ENCODE measurements around the gene ACOT4. TPM values are rescaled to one million over a fixed set of nuclear protein-coding genes. Genes with fewer than 3 reads are reported as not detected.

The ACOT4 gene
- total and polyA plus RNA-seq, 2 of the 8 experiments (the other 6 are each of a cell fraction or from before 2014, with no cell fraction given), result 0.80 to 1.1 TPM

DNA sequence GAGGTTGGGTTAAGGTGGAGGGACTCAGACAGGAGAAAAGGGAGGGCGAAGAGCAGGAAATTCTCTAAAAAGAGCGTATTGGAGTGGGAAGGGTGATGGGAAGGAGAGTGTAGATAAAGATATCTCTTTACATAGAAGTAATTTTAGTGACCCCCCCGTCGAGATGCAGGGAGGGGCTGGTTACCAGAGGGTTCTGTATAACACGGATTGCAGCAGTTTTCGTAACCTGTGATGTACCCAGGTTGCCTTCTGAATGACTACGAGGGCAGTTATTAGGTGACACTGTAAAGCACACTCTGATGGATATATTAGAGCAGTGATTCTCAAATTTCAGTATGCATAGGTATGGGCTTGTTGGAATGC lies 53.6 kb downstream of the ACOT4 start (continued):
- TF ChIP-seq SIX5 (IDR thresholded peaks at IDR 0.05; ENCODE audit: low read depth, low read length) (no peak), CHD1 (IDR thresholded peaks at IDR 0.05; ENCODE audit: low read depth, low read length) (no peak), SP2 (IDR thresholded peaks at IDR 0.05; ENCODE audit: low read length) (no peak), CBX8 (IDR thresholded peaks at IDR 0.05; ENCODE audit: borderline replicate concordance, low read depth, low read length) (no peak), CTCF (IDR thresholded peaks at IDR 0.05; ENCODE audit: control extremely low read depth in 1 of 3, insufficient read depth in 1 of 3, low read depth in 1 of 3, low read length in 3 of 3) (no peak), MAFK (IDR thresholded peaks at IDR 0.05; ENCODE audit: low read depth, low read length) (no peak)
- TF ChIP-seq, protein P1, sequence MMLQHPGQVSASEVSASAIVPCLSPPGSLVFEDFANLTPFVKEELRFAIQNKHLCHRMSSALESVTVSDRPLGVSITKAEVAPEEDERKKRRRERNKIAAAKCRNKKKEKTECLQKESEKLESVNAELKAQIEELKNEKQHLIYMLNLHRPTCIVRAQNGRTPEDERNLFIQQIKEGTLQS (IDR thresholded peaks at IDR 0.05; ENCODE audit: insufficient read depth, low read depth, low read length), result no peak

Other genes with a start within 250 kb of the ACOT4 start
- gene NUMB, start 133.3 kb upstream of the ACOT4 start, total RNA-seq (2021; fragmentation: NEBNext Ultra II Directional; extraction: Animal tissue kit (Norgen Biotek cat#: 25700)), result 44.3 and 54.3 TPM in 2 replicates
- gene NUMB, start 133.3 kb upstream of the ACOT4 start, polyA plus RNA-seq (2011; rRNA removed), result 78.1 and 88.3 TPM in 2 replicates
- gene RIOX1, start 100.9 kb upstream of the ACOT4 start, total RNA-seq (2021; fragmentation: NEBNext Ultra II Directional; extraction: Animal tissue kit (Norgen Biotek cat#: 25700)), result 31.6 and 34.4 TPM in 2 replicates
- 27.2 and 36.3 TPM in 2 replicates for gene RIOX1, start 100.9 kb upstream of the ACOT4 start, polyA plus RNA-seq (2011; rRNA removed)
- 1.5 and 1.9 TPM in 2 replicates for gene ACOT1, start 54.7 kb upstream of the ACOT4 start, total RNA-seq (2021; fragmentation: NEBNext Ultra II Directional; extraction: Animal tissue kit (Norgen Biotek cat#: 25700))
- gene ACOT1, start 54.7 kb upstream of the ACOT4 start, polyA plus RNA-seq (2011; rRNA removed), result 4.0 and 4.3 TPM in 2 replicates
- 1.2 TPM in 2 replicates for gene HEATR4, start 32.9 kb upstream of the ACOT4 start, total RNA-seq (2021; fragmentation: NEBNext Ultra II Directional; extraction: Animal tissue kit (Norgen Biotek cat#: 25700))
- gene HEATR4, start 32.9 kb upstream of the ACOT4 start, polyA plus RNA-seq (2011; rRNA removed), result 0.21 and 0.41 TPM in 2 replicates
- 5.8 and 7.2 TPM in 2 replicates for gene ACOT2, start 22.7 kb upstream of the ACOT4 start, total RNA-seq (2021; fragmentation: NEBNext Ultra II Directional; extraction: Animal tissue kit (Norgen Biotek cat#: 25700))
- gene ACOT2, start 22.7 kb upstream of the ACOT4 start, polyA plus RNA-seq (2011; rRNA removed), result 5.2 and 5.9 TPM in 2 replicates
- gene ACOT6, start 20.6 kb downstream of the ACOT4 start, total RNA-seq (2021; fragmentation: NEBNext Ultra II Directional; extraction: Animal tissue kit (Norgen Biotek cat#: 25700)), result not detected in 2 replicates
- not detected in 2 replicates for gene ACOT6, start 20.6 kb downstream of the ACOT4 start, polyA plus RNA-seq (2011; rRNA removed)
- gene DNAL1, start 53.1 kb downstream of the ACOT4 start, total RNA-seq (2021; fragmentation: NEBNext Ultra II Directional; extraction: Animal tissue kit (Norgen Biotek cat#: 25700)), result 16.8 and 17.2 TPM in 2 replicates
- gene DNAL1, start 53.1 kb downstream of the ACOT4 start, polyA plus RNA-seq (2011; rRNA removed), result 2.0 and 2.8 TPM in 2 replicates
- gene PNMA1, start 122.5 kb downstream of the ACOT4 start, total RNA-seq (2021; fragmentation: NEBNext Ultra II Directional; extraction: Animal tissue kit (Norgen Biotek cat#: 25700)), result 52.7 and 55.1 TPM in 2 replicates
- 15.8 and 23.3 TPM in 2 replicates for gene PNMA1, start 122.5 kb downstream of the ACOT4 start, polyA plus RNA-seq (2011; rRNA removed)

Measured in H1 (cell line).